ENCODE data around the gene CHRM5. TPM values are rescaled to one million over a fixed set of nuclear protein-coding genes. Genes with fewer than 3 reads are reported as not detected.

CHRM5 gene
- total RNA-seq = not detected

DNA sequence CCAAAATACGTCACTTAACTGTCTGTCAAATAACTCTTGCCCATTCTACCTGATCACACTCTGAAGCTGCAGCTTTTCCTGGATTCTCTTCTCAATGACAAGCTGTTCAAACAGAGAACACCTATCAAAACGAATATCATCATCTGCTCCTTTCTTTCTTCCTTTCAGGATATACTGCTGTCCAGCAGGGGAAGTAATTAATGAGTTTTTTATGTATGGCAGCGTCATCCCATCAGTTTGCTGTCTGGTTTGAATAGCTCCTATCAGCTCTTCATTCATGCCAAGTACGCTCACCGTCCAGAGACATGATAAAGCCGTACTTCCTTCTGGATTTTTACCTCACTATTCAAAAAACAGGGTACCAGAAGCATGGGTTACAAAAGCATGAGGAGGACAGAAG lies at the start of gene CHRM5:
TSS of gene CHRM5 (plus strand) at position 274 of the 400 bp plus-strand sequence. CDS start 94,221 bp downstream, outside the sequence.
- DNase-seq (ENCODE audit: low spot score) = no peak

GRCh38 chr15:33923446-33923845 lies 44.9 kb upstream of the CHRM5 start:
- no peak for DNase-seq (ENCODE audit: low spot score)

DNA sequence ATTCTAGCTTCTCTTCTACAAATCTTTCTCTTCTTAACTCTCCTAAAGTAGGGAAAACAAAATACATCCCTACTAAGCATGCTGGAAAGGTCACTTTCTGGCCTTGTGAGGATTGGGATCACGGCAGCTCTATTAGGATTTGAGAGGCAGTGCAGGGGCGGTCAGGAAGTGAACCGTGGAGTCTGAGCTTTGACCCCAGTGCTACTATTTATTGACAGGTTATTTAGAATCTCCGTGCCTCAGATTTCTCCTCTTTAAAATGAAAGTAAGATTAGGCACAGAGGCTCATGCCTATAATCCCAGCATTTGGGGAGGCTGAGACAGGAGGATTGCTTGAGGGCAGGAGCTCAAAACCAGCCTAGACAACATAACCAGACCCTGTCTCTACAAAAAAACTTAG lies 42.0 kb upstream of the CHRM5 start:
- DNase-seq (ENCODE audit: low spot score) = no peak

- DNase-seq (ENCODE audit: low spot score) = no peak
Observed at GRCh38 chr15:33932734-33933133, 35.6 kb upstream of the CHRM5 start.

- DNase-seq (ENCODE audit: low spot score) = no peak
Observed at GRCh38 chr15:33934396-33934795, 33.9 kb upstream of the CHRM5 start.

DNA sequence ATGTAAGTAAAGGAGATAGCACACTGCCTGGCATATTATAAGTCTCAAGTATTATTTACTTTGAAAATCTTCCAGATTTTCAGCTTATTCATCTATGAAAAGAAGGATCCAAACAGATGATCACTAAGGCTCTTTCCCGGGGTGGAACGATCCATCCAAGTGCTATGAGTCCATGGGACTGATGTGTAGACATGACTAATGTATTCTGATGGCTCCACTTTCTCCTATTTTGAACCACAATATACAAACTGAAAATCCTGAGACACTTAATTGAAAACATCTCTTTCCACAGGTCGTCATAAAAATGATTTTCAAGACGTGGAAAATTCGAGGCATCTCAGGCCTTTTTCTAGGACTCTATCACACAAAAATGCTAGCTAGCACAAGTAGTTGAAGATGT lies 33.4 kb upstream of the CHRM5 start:
- no peak for DNase-seq (ENCODE audit: low spot score)

DNA sequence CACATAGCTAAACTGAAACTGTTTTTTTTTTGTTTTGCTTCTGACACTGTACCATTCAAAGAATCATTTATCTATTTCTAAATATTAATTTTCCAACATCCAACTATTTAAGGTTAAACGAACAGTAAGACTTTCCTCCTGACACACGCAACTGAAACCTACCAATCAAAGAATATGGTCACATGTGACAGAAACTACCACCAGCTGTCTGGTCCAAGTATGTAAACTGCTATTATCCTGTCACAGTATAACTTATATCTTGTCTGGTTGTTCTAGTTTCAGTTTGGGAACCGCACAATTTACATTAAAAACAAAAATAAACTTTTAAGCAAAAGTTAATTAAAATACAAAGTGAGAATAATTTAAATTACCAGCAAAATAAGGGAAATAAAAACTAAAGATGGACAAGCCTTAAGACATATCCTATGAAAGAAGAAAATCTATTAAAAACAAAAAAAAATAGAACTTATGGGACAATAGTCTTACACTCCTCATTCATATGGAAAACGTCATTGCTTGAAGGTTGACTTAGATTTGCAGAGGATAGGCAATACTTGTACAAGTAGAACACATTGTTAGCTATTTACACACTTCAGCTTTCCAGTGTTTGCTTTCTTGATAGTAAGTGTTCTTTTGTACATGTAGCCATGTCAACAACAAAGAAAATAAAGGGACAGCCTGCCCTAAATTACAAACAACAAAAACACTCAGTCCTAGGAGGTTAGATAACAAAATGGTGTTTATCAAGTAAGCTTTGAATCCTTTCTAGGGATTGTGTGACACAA lies 26.8 kb upstream of the CHRM5 start:
- no peak for DNase-seq (ENCODE audit: low spot score)

- DNase-seq (ENCODE audit: low spot score) = no peak
Observed at GRCh38 chr15:33946152-33946551, 22.1 kb upstream of the CHRM5 start.

DNA sequence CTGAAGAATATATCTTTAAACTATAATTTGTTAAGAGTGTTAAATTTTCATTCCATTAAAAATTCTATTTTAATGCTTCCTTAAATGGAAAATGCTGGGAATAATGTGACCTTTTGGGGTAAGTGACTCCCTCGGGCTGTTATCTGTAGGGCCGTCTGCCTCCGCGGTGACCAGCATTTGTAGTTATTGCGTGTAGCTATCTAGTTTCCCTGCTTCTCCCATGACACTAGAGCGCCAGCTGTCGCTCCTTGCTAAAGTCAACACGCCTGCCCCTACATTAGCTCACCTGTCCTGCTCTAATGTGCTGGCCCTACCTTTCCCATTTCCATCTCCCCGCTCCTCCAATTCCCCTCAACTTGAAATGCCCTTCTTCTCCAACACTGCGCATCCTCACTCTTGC lies 12.4 kb upstream of the CHRM5 start:
- no peak for DNase-seq (ENCODE audit: low spot score)

GRCh38 chr15:33956397-33956796 lies 11.9 kb upstream of the CHRM5 start:
- no peak for DNase-seq (ENCODE audit: low spot score)

DNA sequence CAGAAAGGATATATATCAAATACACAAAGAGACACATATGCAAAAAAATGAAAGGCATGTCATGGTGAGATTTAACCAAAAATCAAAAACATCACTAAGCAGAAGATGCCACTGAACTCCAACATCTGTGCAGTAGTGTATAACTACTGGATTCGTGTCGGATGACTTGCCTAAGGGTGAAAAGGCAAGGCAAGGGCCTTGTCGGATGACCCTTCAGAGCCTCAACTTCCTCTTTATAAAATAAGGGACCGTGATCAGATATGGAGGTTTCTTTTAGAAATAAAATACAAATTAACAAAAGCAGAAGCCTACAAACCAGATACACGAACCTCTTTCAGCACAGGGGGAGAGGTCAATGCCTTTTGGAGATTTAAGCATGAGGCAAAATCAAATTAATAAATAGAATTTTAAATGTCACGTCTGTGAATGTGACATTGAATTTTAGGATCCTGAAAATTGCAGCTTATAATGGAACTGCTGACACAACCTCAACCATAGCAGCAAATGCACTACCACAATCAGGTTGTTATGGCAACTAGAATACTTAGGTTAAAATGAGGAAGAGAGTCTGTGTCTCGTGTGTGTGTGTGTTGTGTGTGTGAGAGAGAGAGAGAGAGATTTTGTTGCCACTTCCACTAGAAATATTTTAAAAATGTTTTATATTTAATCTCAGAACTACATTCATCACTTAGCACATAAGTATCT lies 8.3 kb upstream of the CHRM5 start:
- DNase-seq (ENCODE audit: low spot score) = no peak

GRCh38 chr15:33960549-33960935 lies 7.8 kb upstream of the CHRM5 start:
- no peak for DNase-seq (ENCODE audit: low spot score)

- DNase-seq (ENCODE audit: low spot score) = no peak
Observed at GRCh38 chr15:33963831-33964664, 4.2 kb upstream of the CHRM5 start.

- no peak for DNase-seq (ENCODE audit: low spot score)
Observed at GRCh38 chr15:33964665-33965040, 3.6 kb upstream of the CHRM5 start.

DNA sequence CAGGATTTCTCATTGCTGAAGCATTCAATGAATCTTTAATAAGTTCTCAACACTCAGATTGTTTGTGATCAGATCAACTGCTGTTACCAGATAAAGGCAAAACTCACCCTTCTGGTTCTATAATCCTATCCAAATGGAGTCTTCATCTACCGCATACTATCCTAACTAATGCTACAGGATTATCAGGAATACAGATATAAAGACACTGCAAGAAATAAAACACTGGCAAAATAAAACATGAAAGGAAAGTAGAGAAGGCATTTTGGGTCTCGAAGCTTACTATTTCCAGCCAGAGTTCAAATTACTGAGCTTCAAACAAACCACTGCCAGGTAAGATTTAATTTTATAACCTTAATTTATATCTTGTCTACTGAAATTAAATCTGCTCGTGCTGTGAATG lies 524 bp downstream of the CHRM5 start:
- DNase-seq (ENCODE audit: low spot score) = no peak

- no peak for DNase-seq (ENCODE audit: low spot score)
Observed at GRCh38 chr15:33971811-33972210, 3.5 kb downstream of the CHRM5 start.

GRCh38 chr15:33975022-33975565 lies 6.8 kb downstream of the CHRM5 start:
- no peak for DNase-seq (ENCODE audit: low spot score)

- no peak for DNase-seq (ENCODE audit: low spot score)
Observed at GRCh38 chr15:33980159-33980558, 11.9 kb downstream of the CHRM5 start.

DNA sequence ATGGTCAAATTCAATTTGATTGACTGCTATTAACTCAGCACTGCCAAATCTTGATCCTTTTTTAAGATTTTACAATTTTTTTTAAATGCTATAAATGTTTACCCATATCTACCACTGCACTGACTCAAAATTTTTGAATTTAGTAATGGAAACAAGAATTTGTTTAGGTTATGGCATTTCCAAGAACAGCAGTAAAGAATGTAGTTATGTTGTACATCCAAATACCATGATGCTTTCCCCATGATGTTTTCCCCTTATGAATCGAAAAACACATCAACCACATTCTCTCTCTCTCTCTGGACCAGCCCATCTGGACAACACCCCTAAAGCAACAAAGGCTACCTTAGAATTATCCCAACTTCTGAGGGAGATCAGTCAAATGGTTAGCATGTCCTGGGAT lies 14.2 kb downstream of the CHRM5 start:
- DNase-seq (ENCODE audit: low spot score) = no peak

DNA sequence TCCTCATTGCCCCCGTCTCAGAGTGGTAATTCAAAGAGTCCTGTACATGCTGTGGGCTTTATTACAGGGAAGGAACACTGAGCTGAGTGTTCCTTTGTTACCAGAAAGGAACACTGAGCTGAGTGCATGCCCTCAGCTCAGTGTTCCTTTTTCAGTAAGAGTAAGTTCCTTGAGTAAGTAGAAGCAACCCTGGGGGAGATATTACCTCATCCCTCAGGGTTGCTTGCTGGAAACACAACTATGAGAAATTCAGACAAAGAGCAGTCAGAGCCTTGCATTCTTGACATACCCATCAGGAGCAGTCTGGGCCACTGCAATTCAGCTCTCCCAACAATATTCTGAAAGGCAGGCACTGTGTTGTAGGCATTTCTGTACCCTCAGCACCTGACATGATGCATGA lies 17.0 kb downstream of the CHRM5 start:
- no peak for DNase-seq (ENCODE audit: low spot score)

- DNase-seq (ENCODE audit: low spot score) = no peak
Observed at GRCh38 chr15:33985751-33986150, 17.5 kb downstream of the CHRM5 start.

DNA sequence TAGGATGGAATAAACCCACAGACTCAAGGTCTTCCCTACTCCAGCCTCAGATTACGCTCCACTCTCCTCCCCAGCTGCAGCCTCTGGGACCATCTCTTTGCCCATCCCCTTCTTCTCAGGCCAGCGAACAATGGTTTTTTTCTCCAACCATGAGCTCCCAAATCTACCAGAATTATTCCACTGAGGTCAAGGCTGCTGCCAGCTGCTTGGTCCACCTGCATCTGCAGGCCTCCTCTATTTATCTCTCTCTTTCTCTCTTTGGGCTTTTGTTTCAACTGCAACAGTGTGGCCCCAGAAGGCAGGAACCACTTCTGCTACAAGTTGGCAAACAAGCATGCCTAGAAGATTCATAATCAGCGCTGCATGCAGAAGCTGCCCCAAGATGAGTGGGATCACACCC lies 19.1 kb downstream of the CHRM5 start:
- DNase-seq (ENCODE audit: low spot score) = no peak
